ENCODE results near the gene MANF. TPM values are rescaled to one million over a fixed set of nuclear protein-coding genes. Genes with fewer than 3 reads are reported as not detected.
A peak's percentile ranks its signal among the peaks of the same experiment; 100 is the strongest.

The MANF gene
- total RNA-seq, 1 experiment from 2014 or later = 132 TPM

DNA sequence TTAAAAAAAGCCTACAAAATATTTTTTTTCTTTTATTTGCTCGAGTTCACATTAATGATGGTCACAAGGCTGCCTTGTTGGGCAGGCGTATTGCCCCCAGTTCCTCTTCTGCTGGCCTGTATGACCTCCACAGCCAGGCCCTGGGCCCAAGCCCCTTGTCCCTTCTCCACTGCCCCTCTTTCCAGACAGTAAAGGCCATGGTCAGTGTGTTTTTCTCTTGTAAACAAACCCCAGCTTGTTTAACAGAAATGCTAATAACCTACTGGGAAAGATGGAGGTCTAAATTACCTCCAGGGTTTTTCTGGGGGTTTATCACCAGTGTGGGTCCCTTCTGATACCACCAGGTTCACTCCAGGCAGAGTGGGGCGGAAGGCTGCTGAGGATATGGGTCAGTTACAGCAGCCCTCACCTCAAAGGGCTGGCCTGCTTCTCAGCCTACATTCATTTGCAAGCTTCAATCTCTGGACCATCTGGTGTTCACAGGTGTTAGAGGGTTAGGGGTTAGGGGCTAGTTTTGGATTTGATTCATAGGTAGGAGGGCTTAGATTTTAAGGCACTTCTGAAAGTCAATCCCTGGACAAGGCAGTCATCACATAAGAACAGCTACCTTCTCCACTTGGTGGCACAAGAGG lies 2.0 kb upstream of the MANF start:
- peak overlapping the region; percentile 99; the same call in 1 of the 2 replicates for H3K9ac ChIP-seq (ENCODE audit: low read length)

DNA sequence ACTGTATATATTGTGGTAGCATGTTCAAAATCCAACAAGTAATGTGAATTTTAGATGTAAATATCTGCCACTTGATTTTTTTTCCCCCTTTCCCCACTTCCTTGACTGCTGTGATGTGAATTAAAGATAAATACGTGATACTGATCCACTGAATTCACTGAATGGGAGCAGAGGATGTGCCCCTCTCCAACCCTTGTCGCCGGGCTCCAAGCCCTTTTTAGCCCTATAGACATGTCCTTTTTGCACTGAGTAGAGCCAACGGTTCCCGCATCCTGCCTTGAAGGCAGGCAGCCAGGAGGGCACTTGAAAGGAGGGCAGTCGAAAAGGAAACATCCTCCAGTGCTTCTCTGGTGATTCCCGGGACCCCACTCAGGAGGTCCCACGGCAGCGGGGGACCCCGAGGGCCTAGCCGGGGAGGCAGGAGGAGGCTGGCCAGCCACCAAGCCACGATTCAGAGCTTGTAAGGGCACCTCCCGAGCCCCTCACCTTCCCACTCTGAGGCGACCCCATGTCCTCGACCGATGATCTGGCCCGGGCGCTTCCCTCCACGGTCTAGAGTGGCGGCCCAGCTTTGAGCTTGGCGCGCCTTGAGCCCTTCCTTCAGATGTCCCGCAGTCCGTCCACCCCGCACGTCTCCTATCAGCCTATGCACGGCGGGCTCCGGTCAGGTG lies 901 bp upstream of the MANF start:
- ChIA-PET CTCF (interaction anchor here (1.4 to 2.1 kb wide), 4 partner anchors 12 to 768 kb away, joined by 4 to 10 read pairs (median 6); no protein-coding TSS in a partner anchor), POLR2A (no interaction called here)
- TSS peak; percentile 82 for BruUV-seq (replicated peaks)

More for the DNA sequence above, 2.0 kb upstream of the MANF start:
- no peak for ATAC-seq
- Histone ChIP-seq H3K79me2 (ENCODE audit: insufficient read depth, low read length) (peaks cover 39% of the 10 kb centered on the region), H3K27ac (ENCODE audit: low read depth, low read length) (no peak overlapping the region), H3K27me3 (ENCODE audit: insufficient read depth, low read length) (no peaks in the 10 kb centered on the region), H2AFZ (ENCODE audit: low read depth, low read length, poor library complexity, severe bottlenecking) (no peak overlapping the region), H3K4me3 (replicated peaks in 1 of 2; ENCODE audit: low read depth in 1 of 2, low read length in 2 of 2) (peak overlapping the region; percentile 97 to 99), H3K36me3 (ENCODE audit: control insufficient read depth in 1 of 2, insufficient read depth in 2 of 2, low read length in 2 of 2) (peaks cover 0 to 17% of the 10 kb centered on the region in 2 experiments; a peak in 2 of 4 replicates), H3K4me1 (ENCODE audit: control insufficient read depth in 1 of 2, insufficient read depth in 2 of 2, low read length in 2 of 2) (peaks cover 8 to 30% of the 10 kb centered on the region in 2 experiments; a peak in 3 of 4 replicates), H3K9me2 (ENCODE audit: insufficient read depth) (no peaks in the 10 kb centered on the region), H4K20me1 (ENCODE audit: insufficient read depth) (no peaks in the 10 kb centered on the region), H3K4me2 (ENCODE audit: low read length) (peak overlapping the region; percentile 82), H3K9me3 (ENCODE audit: control insufficient read depth in 1 of 2, insufficient read depth in 1 of 2, low read depth in 1 of 2, low read length in 2 of 2) (no peaks in the 10 kb centered on the region)
- no TSS peak for BruUV-seq (replicated peaks)
- no peak for DNase-seq (ENCODE audit: low read depth, low spot score)
- ChIA-PET POLR2A (no interaction called here), RAD21 (ENCODE audit: low non-redundant PET in 1 of 2, low total read pairs in 2 of 2, uncharacterized antibody in 2 of 2, unreplicated experiment in 2 of 2) (no interaction called here), CTCF (interaction anchor here (0.9 kb wide), 1 partner anchor 11 kb away, joined by 3 read pairs; no protein-coding TSS in a partner anchor)
- intact Hi-C loops (cut with micrococcal nuclease) = loop anchor here (10.0 kb wide), 1 partner anchor 1028 kb away; the partner anchor contains the start of genes CYB561D2, NPRL2 and TMEM115
- TF ChIP-seq CEBPB (IDR thresholded peaks at IDR 0.05; ENCODE audit: low read depth) (no peak), EZH2 (IDR thresholded peaks at IDR 0.05) (no peak), POLR2AphosphoS5 (IDR thresholded peaks at IDR 0.05; ENCODE audit: low read depth, low read length) (peak; percentile 7; the same call in 1 of the 2 replicates)

More for the DNA sequence above, 901 bp upstream of the MANF start:
- ATAC-seq (peak; percentile 38), DNase-seq (ENCODE audit: low read depth, low spot score) (no peak)
- TF ChIP-seq EGR1 (IDR thresholded peaks at IDR 0.05; ENCODE audit: low read depth) (no peak), JUND (IDR thresholded peaks at IDR 0.05) (no peak), TCF7L2 (IDR thresholded peaks at IDR 0.05; ENCODE audit: borderline replicate concordance, extremely low read depth, insufficient read depth, insufficient read length) (peak; percentile 59), ZFX (IDR thresholded peaks at IDR 0.05) (peak; percentile 72; the same call in 1 of the 2 replicates)
- peaks cover 0 to 28% of the 10 kb centered on the region in 2 experiments; a peak in 3 of 4 replicates for H3K36me3 ChIP-seq (ENCODE audit: control insufficient read depth in 1 of 2, insufficient read depth in 2 of 2, low read length in 2 of 2)
- no peaks in the 10 kb centered on the region for H3K9me2 ChIP-seq (ENCODE audit: insufficient read depth)
- intact Hi-C loops (cut with micrococcal nuclease) = loop anchor here (2.0 to 10.0 kb wide), 2 partner anchors 767 to 1029 kb away; partner anchors contain the start of genes CYB561D2, MAPKAPK3, NPRL2 and TMEM115
- no peaks in the 10 kb centered on the region for H3K9me3 ChIP-seq (ENCODE audit: control insufficient read depth in 1 of 2, insufficient read depth in 1 of 2, low read depth in 1 of 2, low read length in 2 of 2)
- H3K27ac ChIP-seq (ENCODE audit: low read depth, low read length) = peak overlapping the region; percentile 86
- H3K27me3 ChIP-seq (ENCODE audit: insufficient read depth, low read length) = no peaks in the 10 kb centered on the region
- RAD21 ChIA-PET (ENCODE audit: low non-redundant PET in 1 of 2, low total read pairs in 2 of 2, uncharacterized antibody in 2 of 2, unreplicated experiment in 2 of 2) = no interaction called here
- H3K4me1 ChIP-seq (ENCODE audit: control insufficient read depth in 1 of 2, insufficient read depth in 2 of 2, low read length in 2 of 2) = peaks cover 15 to 39% of the 10 kb centered on the region in 2 experiments; a peak in 3 of 4 replicates
- H3K79me2 ChIP-seq (ENCODE audit: insufficient read depth, low read length) = peaks cover 39% of the 10 kb centered on the region
- H3K4me2 ChIP-seq (ENCODE audit: low read length) = peak overlapping the region; percentile 82
- no peaks in the 10 kb centered on the region for H4K20me1 ChIP-seq (ENCODE audit: insufficient read depth)
- H2AFZ ChIP-seq (ENCODE audit: low read depth, low read length, poor library complexity, severe bottlenecking) = no peak overlapping the region
- peak overlapping the region; percentile 99 for H3K9ac ChIP-seq (ENCODE audit: low read length)
- peak overlapping the region; percentile 97 to 99 for H3K4me3 ChIP-seq (replicated peaks in 1 of 2; ENCODE audit: low read depth in 1 of 2, low read length in 2 of 2)
